ENCODE measurements around the gene TIAL1. TPM values are rescaled to one million over a fixed set of nuclear protein-coding genes. Genes with fewer than 3 reads are reported as not detected.
A peak's percentile ranks its signal among the peaks of the same experiment; 100 is the strongest.
"Not testable (repeated sequence)": the region's sequence is repeated elsewhere in the genome, so short reads cannot be mapped to it uniquely, and the experiment has no call there.

TIAL1 gene
- total and polyA plus RNA-seq, 2 experiments from 2014 or later = 33.8 to 63.5 TPM

GRCh38 chr10:119575991-119576390, 20.8 kb downstream of the TIAL1 start:
- no peaks in the 10 kb centered on the region for H3K9me3 ChIP-seq (ENCODE audit: low read depth)
- H3K27ac ChIP-seq = no peak overlapping the region
- H3K4me1 ChIP-seq (ENCODE audit: low read depth) = no peaks in the 10 kb centered on the region
- H3K27me3 ChIP-seq = no peaks in the 10 kb centered on the region
- no peak overlapping the region for H3K4me3 ChIP-seq
- no peak for TF ChIP-seq CTCF (IDR thresholded peaks at IDR 0.05; ENCODE audit: low read depth, low read length)
- DNase-seq (ENCODE audit: low read depth in 1 of 2, low spot score in 1 of 2) = no peak
- H3K36me3 ChIP-seq = peaks cover 62% of the 10 kb centered on the region

- Histone ChIP-seq H3K36me3 (peaks cover 57% of the 10 kb centered on the region), H3K4me3 (no peak overlapping the region), H3K9me3 (ENCODE audit: low read depth) (no peaks in the 10 kb centered on the region), H3K4me1 (ENCODE audit: low read depth) (no peaks in the 10 kb centered on the region), H3K27me3 (no peaks in the 10 kb centered on the region), H3K27ac (no peak overlapping the region)
- peak in 1 of 2 donors; percentile 49 for DNase-seq (ENCODE audit: low read depth in 1 of 2, low spot score in 1 of 2)
- TF ChIP-seq CTCF (IDR thresholded peaks at IDR 0.05; ENCODE audit: low read depth, low read length) = no peak
Observed at GRCh38 chr10:119575506-119575905, 21.3 kb downstream of the TIAL1 start.

- Histone ChIP-seq H3K4me3 (no peak overlapping the region), H3K9me3 (ENCODE audit: low read depth) (no peaks in the 10 kb centered on the region), H3K4me1 (ENCODE audit: low read depth) (no peaks in the 10 kb centered on the region), H3K36me3 (no peaks in the 10 kb centered on the region), H3K27ac (no peak overlapping the region), H3K27me3 (no peaks in the 10 kb centered on the region)
- no peak for TF ChIP-seq CTCF (IDR thresholded peaks at IDR 0.05; ENCODE audit: low read depth, low read length)
- DNase-seq (ENCODE audit: low read depth in 1 of 2, low spot score in 1 of 2) = no peak
Observed at GRCh38 chr10:119567978-119568377, 28.8 kb downstream of the TIAL1 start.

- Histone ChIP-seq H3K27ac (no peak overlapping the region), H3K9me3 (ENCODE audit: low read depth) (no peaks in the 10 kb centered on the region), H3K36me3 (no peaks in the 10 kb centered on the region), H3K27me3 (no peaks in the 10 kb centered on the region), H3K4me3 (no peak overlapping the region), H3K4me1 (ENCODE audit: low read depth) (no peaks in the 10 kb centered on the region)
- DNase-seq (ENCODE audit: low read depth in 1 of 2, low spot score in 1 of 2) = no peak
- TF ChIP-seq CTCF (IDR thresholded peaks at IDR 0.05; ENCODE audit: low read depth, low read length) = no peak
Observed at GRCh38 chr10:119562097-119562496, 34.7 kb downstream of the TIAL1 start.

- not testable (repeated sequence) for H3K27ac ChIP-seq; H3K4me3 ChIP-seq; H3K4me1 ChIP-seq (ENCODE audit: low read depth); H3K9me3 ChIP-seq (ENCODE audit: low read depth); H3K36me3 ChIP-seq; H3K27me3 ChIP-seq; DNase-seq (ENCODE audit: low read depth in 1 of 2, low spot score in 1 of 2)
Observed at GRCh38 chr10:119559511-119559910, 37.3 kb downstream of the TIAL1 start.

- not testable (repeated sequence) for H3K36me3 ChIP-seq; H3K27me3 ChIP-seq; H3K9me3 ChIP-seq (ENCODE audit: low read depth); H3K27ac ChIP-seq; H3K4me3 ChIP-seq; H3K4me1 ChIP-seq (ENCODE audit: low read depth); DNase-seq (ENCODE audit: low read depth in 1 of 2, low spot score in 1 of 2)
Observed at GRCh38 chr10:119556081-119556480, 40.7 kb downstream of the TIAL1 start.

- no peak for TF ChIP-seq CTCF (IDR thresholded peaks at IDR 0.05; ENCODE audit: low read depth, low read length)
- no peaks in the 10 kb centered on the region for H3K4me1 ChIP-seq (ENCODE audit: low read depth)
- no peaks in the 10 kb centered on the region for H3K36me3 ChIP-seq
- no peak overlapping the region for H3K4me3 ChIP-seq
- no peak overlapping the region for H3K27ac ChIP-seq
- no peak for DNase-seq (ENCODE audit: low read depth in 1 of 2, low spot score in 1 of 2)
- H3K27me3 ChIP-seq = no peaks in the 10 kb centered on the region
- H3K9me3 ChIP-seq (ENCODE audit: low read depth) = no peaks in the 10 kb centered on the region
Observed at GRCh38 chr10:119555178-119555784, 41.5 kb downstream of the TIAL1 start.
